ENCODE results near the gene POLR3A. TPM values are rescaled to one million over a fixed set of nuclear protein-coding genes. Genes with fewer than 3 reads are reported as not detected.

POLR3A gene
- total RNA-seq, 1 experiment from 2014 or later = 38.0 TPM

DNA sequence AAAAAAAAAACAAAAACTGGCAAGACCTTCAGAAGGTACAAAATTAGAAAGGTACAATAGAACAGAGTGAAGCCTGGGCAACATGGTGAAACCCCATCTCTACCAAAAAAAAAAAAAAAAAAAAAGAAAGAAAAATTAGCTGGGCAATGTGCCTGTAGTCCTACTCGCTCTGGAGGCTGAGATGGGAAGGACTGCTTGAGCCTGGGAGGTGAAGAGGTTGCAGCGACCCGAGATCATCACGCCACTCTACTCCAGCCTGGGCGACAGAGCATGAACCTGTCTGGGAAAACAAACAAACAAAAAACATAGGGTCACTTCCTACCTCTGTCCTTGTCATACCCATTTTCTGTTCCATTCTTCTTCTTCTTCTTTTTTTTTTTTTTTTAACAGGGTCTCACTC is 57.2 kb downstream of the POLR3A start:
- peaks cover 17 to 18% of the 10 kb centered on the region in 2 experiments for H3K4me1 Mint-ChIP-seq
- no peak overlapping the region for H2BK20ac ChIP-seq (ENCODE audit: low read depth, low read length, poor library complexity, severe bottlenecking)
- no peaks in the 10 kb centered on the region for H3K23me2 ChIP-seq (ENCODE audit: insufficient read length, low read depth, low read length, poor library complexity, severe bottlenecking)
- DNase-seq = no peak
- H3K9me3 Mint-ChIP-seq = no peaks in the 10 kb centered on the region
- no peaks in the 10 kb centered on the region for H3K4me1 ChIP-seq (ENCODE audit: insufficient read depth, low read length)
- no CpG with 5 or more reads among the region's 5 CpGs for WGBS (ENCODE audit: extremely low coverage, insufficient read length, low lambda C conversion rate)
- no peak overlapping the region for H2BK120ac ChIP-seq (ENCODE audit: low read depth, low read length, poor library complexity, severe bottlenecking)
- H4K8ac ChIP-seq (replicated peaks; ENCODE audit: insufficient read length, low read depth, low read length) = no peak overlapping the region
- H4K5ac ChIP-seq (ENCODE audit: insufficient read length, low read depth, low read length) = no peak overlapping the region
- H3K4ac ChIP-seq (ENCODE audit: low read depth, low read length) = no peak overlapping the region
- H3K9ac ChIP-seq (ENCODE audit: extremely low read depth, insufficient read length, low read length) = no peak overlapping the region
- no peak overlapping the region for H2BK15ac ChIP-seq (ENCODE audit: low read depth, low read length)
- H3K14ac ChIP-seq (ENCODE audit: insufficient read depth, low read length) = no peak overlapping the region
- no peak overlapping the region for H3K4me3 Mint-ChIP-seq
- H3K4me2 ChIP-seq (ENCODE audit: insufficient read depth, insufficient read length, low read length) = no peak overlapping the region
- H3K27me3 Mint-ChIP-seq (ENCODE audit: low read depth) = no peaks in the 10 kb centered on the region
- H2AFZ ChIP-seq (ENCODE audit: low read length) = no peak overlapping the region
- no peak overlapping the region for H2AK5ac ChIP-seq (ENCODE audit: insufficient read length, low read length)
- H2BK5ac ChIP-seq (ENCODE audit: insufficient read length, low read length) = no peak overlapping the region
- H3K36me3 Mint-ChIP-seq (ENCODE audit: insufficient read depth in 1 of 3, low read depth in 3 of 3) = peaks cover 4 to 20% (median 11%) of the 10 kb centered on the region in 3 experiments; a peak in 5 of 7 replicates
- H3K18ac ChIP-seq (ENCODE audit: insufficient read length, low read depth, low read length) = no peak overlapping the region
- H3K9me3 ChIP-seq (ENCODE audit: control insufficient read depth, low read depth, low read length) = no peaks in the 10 kb centered on the region
- H2BK12ac ChIP-seq (ENCODE audit: insufficient read length, low read depth, low read length) = no peak overlapping the region
- no peaks in the 10 kb centered on the region for H4K20me1 ChIP-seq (ENCODE audit: control insufficient read depth, insufficient read depth, insufficient read length)
- no peak overlapping the region for H4K91ac ChIP-seq (ENCODE audit: insufficient read length, low read depth, low read length)
- H3K27ac ChIP-seq (ENCODE audit: insufficient read length, low read depth, low read length) = no peak overlapping the region
- H3K56ac ChIP-seq (ENCODE audit: insufficient read length, low read depth, low read length) = no peak overlapping the region
- no peaks in the 10 kb centered on the region for H3K79me2 ChIP-seq (ENCODE audit: insufficient read depth, low read length)
- peak overlapping the region in 1 of 3 experiments; percentile 58; a peak in 1 of 7 replicates for H3K27ac Mint-ChIP-seq
- H3T11ph ChIP-seq (ENCODE audit: low read length) = no peak overlapping the region
- TF ChIP-seq, protein P1, sequence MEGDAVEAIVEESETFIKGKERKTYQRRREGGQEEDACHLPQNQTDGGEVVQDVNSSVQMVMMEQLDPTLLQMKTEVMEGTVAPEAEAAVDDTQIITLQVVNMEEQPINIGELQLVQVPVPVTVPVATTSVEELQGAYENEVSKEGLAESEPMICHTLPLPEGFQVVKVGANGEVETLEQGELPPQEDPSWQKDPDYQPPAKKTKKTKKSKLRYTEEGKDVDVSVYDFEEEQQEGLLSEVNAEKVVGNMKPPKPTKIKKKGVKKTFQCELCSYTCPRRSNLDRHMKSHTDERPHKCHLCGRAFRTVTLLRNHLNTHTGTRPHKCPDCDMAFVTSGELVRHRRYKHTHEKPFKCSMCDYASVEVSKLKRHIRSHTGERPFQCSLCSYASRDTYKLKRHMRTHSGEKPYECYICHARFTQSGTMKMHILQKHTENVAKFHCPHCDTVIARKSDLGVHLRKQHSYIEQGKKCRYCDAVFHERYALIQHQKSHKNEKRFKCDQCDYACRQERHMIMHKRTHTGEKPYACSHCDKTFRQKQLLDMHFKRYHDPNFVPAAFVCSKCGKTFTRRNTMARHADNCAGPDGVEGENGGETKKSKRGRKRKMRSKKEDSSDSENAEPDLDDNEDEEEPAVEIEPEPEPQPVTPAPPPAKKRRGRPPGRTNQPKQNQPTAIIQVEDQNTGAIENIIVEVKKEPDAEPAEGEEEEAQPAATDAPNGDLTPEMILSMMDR (conservative IDR thresholded peaks at IDR 0.05) = no peak
- no peaks in the 10 kb centered on the region for H3K27me3 ChIP-seq (ENCODE audit: insufficient read depth, low read length)
- no peak overlapping the region for H3K23ac ChIP-seq (ENCODE audit: insufficient read length, low read depth, low read length)
- H3K79me1 ChIP-seq (ENCODE audit: insufficient read depth, low read depth, low read length, poor library complexity, severe bottlenecking) = no peaks in the 10 kb centered on the region
